ENCODE measurements around the gene RNF130.

DNA sequence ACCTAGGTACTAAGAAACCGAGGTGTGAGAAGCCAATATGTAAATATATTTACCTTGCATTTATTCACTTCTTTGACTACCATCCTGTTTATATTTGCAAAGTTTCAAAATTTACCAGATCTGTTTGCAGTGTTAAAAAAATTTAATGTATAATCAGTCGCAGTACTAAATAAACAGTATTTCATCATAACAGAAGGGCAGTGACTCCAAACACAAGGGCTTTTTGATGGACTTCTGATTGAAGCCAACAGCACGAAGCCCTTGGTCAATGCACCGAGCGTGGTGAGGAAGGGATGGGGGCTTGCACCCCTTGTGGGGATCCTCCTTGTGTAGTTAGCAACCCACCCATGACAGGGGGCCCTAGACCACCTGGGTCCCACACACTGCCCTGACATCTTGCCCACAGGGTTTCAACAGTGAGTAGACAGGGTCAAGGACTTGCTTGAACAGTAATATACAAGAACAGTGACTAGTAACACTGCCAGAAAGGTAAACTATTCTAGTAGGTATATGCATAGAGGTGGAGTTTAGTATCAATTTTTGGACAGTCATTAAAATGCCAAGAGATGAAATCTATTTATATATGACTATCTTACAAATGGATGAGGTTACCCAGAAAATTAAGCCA is 111.2 kb downstream of the RNF130 start:
- TF ChIP-seq, protein P1, sequence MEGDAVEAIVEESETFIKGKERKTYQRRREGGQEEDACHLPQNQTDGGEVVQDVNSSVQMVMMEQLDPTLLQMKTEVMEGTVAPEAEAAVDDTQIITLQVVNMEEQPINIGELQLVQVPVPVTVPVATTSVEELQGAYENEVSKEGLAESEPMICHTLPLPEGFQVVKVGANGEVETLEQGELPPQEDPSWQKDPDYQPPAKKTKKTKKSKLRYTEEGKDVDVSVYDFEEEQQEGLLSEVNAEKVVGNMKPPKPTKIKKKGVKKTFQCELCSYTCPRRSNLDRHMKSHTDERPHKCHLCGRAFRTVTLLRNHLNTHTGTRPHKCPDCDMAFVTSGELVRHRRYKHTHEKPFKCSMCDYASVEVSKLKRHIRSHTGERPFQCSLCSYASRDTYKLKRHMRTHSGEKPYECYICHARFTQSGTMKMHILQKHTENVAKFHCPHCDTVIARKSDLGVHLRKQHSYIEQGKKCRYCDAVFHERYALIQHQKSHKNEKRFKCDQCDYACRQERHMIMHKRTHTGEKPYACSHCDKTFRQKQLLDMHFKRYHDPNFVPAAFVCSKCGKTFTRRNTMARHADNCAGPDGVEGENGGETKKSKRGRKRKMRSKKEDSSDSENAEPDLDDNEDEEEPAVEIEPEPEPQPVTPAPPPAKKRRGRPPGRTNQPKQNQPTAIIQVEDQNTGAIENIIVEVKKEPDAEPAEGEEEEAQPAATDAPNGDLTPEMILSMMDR (conservative IDR thresholded peaks at IDR 0.05 in 1 of 2, IDR thresholded peaks at IDR 0.05 in 1 of 2; ENCODE audit: extremely low read depth in 1 of 2, insufficient read depth in 1 of 2, low read depth in 1 of 2, low read length in 2 of 2), result no peak
- TF ChIP-seq EZH2 (IDR thresholded peaks at IDR 0.05; ENCODE audit: borderline replicate concordance, low read length), result no peak

All from mammary epithelial cell (primary cell).